Hematopoietic multipotent progenitor cell treated with erythropoietin and hydrocortisone succinate and interleukin-3 and kit ligand, for 6 days (in vitro differentiated cells): ENCODE results near the gene ASIC3.
"Not testable (repeated sequence)": the region's sequence is repeated elsewhere in the genome, so short reads cannot be mapped to it uniquely, and the experiment has no call there.

Experiments
- DNase-seq: peaks from one replicate; pipeline ENCODE4 v3.0.0-alpha.2; 2015

Gene ASIC3

DNA sequence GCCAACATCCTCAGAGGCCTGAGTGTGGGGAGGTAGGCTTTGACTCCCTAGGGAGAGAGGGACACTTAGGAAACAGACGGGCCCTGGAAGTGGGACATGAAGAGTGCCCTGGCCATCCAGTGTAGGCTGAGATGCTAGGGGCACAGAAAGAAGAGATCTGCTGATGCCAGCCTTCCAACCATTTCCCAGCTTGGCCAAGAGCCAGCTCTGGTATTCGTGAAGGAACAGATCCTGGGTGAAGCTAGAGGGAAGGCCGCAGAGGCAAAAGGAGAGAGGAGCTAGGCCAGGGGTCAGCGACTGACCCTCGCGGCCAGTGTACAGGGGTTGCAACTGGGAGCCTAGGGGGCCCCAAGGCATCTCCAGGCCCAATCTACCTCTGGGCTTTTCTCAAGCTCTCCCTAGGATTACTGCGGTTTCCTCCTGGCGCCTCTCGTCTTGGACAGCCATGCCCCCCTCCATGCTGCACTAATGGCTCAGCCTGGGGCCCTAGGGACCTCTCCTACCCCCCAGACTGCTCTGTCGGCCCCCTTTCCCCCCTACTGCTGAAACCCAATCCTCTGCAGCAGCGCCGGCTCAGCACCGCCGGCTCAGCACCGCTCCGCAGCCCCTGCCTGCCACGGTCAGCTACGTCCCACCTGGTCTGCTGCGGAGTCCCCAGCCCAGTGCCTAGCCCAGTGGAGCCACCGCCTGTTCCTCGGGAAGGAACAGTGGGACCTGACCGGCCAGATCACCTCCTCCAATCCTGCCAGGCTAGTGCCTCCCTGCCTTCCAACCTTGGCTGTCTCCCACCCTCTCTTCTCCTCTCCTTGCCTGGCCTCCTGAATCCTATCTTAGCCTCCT, at the start of gene ASIC3:
TSS of gene ASIC3 (plus strand) at position 556 of the 840 bp plus-strand sequence. CDS start 355 bp downstream, outside the sequence.
- DNase-seq: no peak

DNA sequence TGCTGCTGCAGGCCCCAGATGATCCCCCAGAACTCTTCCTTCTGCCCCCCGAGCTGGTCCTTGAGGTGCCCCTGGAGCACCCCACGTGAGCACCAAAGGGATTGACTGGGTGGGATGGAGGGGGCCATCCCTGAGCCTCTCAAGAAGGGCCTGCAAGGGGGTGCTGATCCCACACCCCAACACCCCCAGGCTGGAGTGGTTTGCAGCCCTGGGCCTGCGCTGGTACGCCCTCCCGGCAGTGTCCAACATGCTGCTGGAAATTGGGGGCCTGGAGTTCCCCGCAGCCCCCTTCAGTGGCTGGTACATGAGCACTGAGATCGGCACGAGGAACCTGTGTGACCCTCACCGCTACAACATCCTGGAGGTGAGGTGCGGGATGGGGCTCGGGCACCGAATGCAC, 49.3 kb upstream of the ASIC3 start:
- no peak for DNase-seq

DNA sequence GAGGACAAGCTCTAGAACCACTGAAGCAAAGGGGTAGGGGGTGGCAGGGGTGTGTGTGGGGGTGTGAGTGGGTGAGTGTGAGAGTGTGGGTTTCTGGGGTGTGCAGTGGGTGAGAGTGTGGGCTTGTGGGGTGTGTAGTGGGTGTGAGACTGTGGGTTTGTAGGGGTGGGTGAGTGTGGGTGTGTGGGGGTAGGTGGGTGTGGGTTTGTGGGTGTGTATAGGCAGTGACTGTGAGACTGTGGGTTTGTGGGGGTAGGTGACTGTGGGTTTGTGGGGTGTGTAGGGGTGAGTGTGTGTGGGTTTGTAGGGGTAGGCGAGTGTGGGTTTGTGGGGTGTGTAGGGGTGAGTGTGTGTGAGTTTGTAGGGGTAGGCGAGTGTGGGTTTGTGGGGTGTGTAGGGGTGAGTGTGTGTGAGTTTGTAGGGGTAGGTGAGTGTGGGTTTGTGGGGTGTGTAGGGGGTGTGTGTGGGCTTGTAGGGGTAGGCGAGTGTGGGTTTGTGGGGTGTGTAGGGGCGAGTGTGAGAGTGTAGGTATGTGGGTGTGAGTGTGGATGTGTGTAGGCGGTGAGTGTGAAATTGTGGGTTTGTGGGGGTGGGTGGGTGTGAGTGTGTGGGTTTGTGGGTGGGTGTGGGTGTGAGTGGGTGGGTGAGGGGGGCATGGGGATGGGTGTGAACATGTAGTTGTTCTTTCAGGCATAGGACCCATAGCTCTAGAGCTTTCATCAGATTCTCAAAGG, 48.7 kb upstream of the ASIC3 start:
- DNase-seq: no peak

DNA sequence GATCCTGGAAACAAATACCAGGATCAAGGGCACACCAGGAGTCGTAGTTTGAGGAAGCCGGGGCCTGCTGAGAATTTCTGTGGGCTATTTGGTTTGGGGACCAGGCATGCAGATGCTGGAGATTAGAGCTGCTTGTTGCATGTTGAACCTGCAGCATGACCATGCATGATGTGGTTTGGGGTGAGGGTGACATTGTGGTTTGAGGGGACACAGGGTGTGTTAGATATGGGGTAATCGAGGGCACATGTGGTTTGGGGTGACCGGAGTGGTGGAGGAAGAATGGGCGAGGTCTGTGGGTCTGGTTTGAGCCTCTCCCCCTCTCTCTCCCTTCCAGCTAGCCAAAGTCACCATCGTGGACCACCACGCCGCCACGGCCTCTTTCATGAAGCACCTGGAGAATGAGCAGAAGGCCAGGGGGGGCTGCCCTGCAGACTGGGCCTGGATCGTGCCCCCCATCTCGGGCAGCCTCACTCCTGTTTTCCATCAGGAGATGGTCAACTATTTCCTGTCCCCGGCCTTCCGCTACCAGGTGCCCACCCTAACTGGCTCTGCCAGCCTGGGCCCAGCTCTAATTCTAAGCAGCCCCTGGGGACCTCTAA, 47.3 kb upstream of the ASIC3 start:
- DNase-seq: peak; percentile 81

DNA sequence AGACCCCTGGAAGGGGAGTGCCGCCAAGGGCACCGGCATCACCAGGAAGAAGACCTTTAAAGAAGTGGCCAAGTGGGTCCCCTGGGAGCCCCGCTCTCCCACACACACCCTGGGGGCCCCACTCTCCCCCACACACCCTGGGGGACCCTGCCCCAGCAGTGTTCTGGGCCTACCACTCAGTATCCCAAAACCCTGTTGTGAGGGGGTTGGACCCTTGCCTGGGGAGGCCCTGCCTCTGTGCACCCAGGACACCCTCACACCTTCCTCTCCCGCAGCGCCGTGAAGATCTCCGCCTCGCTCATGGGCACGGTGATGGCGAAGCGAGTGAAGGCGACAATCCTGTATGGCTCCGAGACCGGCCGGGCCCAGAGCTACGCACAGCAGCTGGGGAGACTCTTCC, 46.8 kb upstream of the ASIC3 start:
- DNase-seq: no peak

DNA sequence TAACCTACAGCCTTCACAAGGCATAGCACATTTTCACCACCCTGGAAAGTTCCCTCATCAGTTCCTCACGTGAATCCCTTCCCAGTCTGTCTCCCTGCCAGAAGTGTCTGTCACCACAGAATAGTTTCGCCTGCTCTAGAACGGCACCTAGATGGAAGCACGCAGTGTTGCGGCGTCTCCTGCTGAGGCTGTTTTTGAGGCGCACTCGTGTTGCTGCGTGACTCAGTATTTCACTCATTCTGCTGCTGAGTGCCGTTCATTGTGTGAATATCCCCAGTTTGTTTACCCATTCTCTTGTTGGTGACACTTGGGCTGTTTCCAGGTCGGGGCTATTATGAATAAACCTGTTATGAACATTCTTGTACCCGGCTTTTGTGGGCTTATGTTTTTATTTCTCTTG, 44.8 kb upstream of the ASIC3 start:
- no peak for DNase-seq

DNA sequence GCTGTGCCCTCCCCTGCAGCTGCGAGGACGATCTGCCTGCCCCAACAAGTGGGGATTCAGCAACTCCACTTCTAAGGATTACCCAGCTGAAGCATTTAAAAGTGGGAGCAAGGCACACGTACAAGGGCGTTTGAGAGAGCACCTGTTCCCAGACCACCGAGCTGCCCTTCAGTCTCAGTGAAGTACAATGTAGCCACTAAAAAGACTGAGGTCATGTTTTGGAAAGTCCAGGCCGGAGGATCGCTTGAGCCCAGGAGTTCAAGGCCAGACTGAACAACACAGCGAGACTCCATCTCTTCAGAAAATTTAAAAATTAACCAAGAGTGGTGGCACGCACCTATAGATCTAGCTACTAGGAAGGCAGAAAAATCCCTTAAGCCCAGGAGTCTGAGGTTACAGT, 42.8 kb upstream of the ASIC3 start:
- DNase-seq: no peak

DNA sequence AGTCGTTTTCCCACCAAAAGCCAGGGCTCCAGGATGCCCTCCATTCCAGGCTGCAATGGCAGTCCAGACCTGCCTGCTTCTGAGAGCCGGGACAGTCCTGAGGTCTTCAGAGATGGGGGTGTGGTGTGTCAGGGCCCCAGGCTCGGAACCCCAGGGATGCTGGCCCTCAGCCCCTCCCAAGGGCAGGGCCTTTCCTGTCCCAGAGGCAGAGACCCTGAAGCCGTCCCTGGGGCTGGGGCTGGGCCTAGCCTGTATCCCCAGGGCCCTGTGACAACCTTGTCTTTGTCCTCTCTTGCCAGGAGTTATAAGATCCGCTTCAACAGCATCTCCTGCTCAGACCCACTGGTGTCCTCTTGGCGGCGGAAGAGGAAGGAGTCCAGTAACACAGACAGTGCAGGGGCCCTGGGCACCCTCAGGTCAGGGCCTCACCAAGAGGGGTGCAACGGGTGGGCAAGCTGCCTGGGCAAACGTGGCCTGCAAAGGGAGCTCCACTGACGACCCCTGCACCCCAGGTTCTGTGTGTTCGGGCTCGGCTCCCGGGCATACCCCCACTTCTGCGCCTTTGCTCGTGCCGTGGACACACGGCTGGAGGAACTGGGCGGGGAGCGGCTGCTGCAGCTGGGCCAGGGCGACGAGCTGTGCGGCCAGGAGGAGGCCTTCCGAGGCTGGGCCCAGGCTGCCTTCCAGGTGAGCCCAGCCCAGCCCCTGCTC, 41.6 kb upstream of the ASIC3 start:
- no peak for DNase-seq

DNA sequence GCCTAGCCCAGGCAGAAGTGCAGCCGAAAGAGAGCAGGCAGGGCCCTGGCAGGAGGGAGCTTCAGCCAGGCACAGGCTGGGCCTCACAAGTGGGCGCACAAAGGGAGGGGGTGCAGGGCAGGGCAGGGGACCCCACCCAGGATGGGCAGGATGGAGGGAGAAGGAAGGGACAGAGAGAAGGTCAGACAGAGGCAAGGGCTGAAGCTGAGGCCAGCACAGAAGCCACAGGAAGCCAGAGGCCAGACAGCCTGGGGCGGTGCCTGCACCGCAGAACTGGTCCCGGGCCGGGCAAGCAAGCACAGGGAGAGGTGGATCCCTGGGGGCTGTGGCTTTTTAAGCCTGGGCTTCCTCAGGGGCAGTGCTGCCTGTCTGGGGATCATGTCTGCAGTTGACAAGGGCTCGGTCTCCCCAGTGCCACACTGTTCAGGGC, 40.8 kb upstream of the ASIC3 start:
- DNase-seq: no peak

DNA sequence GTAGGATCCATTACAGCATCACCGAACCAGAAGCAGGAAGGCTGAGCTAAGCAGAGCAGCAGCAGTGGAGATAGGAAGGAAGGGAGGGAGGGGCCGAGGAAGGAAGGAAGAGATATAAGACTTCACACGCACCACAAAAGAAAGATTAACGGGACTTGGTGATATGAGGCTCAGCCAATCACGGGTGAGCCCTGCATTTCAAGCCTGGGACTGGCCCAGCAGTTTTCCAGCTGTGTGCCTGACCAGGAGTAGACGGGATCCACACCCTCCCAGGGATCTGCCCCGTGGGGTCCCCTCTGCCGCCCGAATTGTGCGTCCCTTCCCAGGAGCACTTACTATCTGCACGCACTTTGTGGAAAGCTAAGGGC, 40.2 kb upstream of the ASIC3 start:
- DNase-seq: peak; percentile 90

DNA sequence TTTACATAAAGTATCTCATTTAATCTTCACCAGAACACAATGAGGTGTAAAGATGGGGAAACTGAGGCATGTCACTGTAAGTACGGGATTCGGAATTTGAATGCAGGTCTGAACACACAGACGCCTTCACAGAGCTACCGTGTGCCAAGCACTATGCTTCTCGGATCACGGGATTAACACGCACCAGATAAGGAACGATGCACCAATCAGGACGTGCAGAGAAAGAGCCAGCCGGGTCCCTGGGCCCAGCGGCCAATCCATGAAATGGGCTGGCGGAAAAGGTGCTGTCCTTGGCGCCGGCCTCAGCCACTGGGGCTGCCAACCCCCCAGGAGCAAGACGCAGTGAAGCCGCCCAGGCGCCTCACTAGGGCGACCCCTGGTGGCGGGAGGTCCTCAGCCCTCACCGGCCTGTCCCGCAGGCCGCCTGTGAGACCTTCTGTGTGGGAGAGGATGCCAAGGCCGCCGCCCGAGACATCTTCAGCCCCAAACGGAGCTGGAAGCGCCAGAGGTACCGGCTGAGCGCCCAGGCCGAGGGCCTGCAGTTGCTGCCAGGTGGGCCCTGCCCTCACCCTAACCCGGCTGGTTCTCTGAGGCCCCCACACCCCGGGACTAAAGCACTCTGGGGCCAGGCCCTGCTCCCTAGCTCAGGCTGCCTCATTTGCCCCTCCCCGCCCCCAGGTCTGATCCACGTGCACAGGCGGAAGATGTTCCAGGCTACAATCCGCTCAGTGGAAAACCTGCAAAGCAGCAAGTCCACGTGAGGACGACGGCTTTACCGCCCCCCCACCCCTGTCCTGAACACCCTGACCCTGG, 39.6 kb upstream of the ASIC3 start:
- peak; percentile 83 for DNase-seq

DNA sequence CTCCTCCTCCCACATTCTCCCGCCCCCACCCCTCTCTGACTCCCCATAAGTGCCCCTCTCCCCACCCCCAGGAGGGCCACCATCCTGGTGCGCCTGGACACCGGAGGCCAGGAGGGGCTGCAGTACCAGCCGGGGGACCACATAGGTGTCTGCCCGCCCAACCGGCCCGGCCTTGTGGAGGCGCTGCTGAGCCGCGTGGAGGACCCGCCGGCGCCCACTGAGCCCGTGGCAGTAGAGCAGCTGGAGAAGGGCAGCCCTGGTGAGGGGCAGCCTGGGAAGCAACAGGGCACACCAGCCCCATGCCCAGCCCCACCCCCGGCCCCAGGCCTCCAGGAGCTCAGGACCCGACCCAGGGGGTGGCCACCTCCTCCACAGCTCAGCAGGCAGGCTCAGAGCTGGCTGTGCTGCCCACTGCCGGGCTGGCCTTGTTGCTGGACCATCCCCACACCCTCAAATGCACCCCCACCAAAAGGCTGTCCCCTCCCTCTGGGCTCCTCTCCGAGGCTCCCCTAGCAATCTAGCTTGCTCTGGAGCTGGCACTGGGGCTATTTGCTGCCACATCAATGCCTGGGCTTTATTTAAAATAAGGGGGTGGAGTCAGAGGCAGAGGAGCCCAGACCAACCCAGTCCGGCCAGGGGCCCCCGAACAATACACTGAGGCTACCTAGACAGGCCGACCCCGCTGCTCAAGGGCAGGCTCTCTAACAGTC, 38.8 kb upstream of the ASIC3 start:
- no peak for DNase-seq

DNA sequence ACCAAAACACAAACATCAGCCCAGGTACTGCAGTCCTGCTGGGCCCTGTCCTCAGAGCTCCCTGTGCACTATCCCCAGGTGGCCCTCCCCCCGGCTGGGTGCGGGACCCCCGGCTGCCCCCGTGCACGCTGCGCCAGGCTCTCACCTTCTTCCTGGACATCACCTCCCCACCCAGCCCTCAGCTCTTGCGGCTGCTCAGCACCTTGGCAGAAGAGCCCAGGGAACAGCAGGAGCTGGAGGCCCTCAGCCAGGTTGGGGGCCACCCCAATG, 38.4 kb upstream of the ASIC3 start:
- DNase-seq: no peak

DNA sequence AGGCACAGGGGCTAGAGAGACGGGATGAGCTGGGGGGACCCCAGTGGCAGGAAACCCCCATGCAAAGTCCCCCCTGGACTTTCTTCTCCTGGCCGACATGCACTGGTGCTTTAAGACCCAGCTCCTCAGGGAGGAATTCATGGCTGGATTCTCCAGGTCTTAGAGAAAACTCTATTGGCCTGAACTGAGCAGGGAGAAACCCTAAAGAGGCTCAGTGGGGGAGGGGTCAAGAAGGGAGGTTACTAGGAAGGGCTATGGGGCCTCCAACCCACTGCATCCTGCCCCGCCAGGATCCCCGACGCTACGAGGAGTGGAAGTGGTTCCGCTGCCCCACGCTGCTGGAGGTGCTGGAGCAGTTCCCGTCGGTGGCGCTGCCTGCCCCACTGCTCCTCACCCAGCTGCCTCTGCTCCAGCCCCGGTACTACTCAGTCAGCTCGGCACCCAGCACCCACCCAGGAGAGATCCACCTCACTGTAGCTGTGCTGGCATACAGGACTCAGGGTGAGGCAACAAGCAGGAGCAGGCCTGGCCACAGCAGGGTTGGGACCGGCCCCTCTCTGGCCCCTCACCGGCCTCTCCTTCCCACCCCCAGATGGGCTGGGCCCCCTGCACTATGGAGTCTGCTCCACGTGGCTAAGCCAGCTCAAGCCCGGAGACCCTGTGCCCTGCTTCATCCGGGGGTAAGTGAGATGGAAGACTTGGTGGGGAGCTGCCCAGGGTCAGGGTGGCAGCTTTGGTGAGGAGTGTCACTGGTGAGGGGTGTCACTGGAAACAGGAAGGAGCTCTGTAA, 37.8 kb upstream of the ASIC3 start:
- DNase-seq: peak; percentile 53

DNA sequence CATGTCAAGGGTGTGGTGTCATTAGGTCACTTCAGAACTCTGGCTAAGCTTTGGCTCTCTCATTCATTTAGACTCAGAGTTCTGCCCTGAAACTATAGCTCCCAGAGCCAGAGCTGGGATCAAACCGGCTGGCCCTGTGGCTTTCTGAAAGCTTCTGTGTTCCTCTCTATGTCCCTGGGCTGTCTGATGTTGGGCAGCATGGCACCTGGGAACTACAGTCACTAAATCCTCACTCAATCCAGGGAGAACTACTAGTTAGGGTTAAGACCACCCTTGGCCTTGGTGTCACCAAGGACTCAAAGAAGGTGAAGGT, 37.3 kb upstream of the ASIC3 start:
- peak; percentile 49 for DNase-seq

DNA sequence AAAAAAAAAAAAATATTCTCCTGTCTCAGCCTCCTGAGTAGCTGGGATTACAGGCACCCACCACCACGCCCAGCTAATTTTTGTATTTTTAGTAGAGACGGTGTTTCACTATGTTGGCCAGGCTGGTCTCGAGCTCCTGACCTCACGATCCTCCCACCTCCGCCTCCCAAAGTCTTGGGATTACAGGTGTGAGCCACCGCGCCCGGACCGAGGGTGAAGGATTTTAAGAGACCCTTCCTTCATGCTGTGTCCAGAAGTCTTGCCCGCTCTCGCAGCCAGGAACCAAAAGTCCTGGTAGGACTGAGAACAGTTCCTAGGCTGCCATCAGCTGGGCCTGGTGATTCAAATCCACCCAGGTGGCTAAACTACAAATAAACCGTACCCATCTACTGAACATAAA, 36.7 kb upstream of the ASIC3 start:
- not testable (repeated sequence) for DNase-seq

DNA sequence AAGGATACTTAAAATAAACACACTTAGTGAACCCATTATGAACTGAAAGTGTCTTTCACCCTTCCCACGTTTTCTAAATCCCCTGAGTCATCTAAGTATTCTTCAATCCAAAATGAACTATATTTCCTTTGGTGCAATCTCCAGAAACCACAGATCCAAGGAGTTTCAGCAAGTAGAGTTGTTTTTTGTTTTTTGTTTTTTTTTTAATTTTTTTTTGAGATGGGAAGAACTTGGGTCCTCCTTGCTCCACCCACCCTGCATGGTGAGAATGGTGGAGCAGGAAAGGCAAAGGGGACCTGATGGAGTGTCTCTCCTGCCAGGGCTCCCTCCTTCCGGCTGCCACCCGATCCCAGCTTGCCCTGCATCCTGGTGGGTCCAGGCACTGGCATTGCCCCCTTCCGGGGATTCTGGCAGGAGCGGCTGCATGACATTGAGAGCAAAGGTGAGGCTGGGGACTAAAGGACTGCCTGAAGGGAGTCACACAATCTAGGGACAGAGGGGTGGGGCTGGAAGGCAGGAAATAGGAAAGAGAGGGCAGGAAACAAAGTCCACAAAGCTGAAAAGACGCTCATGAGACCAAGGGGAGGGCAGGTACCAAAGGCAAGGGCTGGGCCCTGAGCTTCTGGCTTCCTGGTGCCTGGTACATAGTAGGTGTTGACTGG, 36.2 kb upstream of the ASIC3 start:
- DNase-seq: no peak

DNA sequence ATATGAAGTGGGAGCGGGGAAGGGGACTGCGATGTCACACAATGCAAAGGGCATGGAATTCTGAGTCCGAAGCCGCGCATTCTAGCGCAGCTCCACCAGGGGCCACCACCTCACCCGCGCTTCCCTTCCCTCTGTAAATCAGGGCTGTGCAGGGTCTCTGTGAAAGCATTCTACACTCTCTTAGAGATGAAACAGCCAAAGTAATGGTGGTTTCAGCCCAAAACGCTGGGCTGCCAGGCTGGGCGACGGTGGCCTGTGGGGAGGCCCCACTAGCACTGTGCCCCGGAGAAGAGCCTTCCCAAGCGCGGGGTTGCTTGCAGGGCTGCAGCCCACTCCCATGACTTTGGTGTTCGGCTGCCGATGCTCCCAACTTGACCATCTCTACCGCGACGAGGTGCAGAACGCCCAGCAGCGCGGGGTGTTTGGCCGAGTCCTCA, 35.4 kb upstream of the ASIC3 start:
- peak; percentile 80 for DNase-seq

DNA sequence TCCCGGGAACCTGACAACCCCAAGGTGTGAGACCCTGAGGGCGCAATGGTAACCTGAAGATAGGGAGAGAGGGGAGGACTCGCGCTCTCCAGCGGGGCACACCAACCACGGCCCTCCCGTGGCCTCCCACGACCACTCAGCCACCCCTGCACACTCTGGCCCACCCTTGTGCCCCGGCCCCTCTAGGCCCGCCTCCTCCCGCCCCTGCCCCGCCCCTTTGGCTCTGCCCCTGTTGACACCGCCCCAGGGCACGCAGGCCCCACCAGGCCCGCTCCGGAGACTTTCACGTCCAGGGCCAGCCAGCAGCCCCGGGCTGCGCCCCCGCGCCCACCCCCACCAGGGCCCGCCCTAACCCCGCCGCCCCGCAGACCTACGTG, 35.0 kb upstream of the ASIC3 start:
- DNase-seq: no peak

DNA sequence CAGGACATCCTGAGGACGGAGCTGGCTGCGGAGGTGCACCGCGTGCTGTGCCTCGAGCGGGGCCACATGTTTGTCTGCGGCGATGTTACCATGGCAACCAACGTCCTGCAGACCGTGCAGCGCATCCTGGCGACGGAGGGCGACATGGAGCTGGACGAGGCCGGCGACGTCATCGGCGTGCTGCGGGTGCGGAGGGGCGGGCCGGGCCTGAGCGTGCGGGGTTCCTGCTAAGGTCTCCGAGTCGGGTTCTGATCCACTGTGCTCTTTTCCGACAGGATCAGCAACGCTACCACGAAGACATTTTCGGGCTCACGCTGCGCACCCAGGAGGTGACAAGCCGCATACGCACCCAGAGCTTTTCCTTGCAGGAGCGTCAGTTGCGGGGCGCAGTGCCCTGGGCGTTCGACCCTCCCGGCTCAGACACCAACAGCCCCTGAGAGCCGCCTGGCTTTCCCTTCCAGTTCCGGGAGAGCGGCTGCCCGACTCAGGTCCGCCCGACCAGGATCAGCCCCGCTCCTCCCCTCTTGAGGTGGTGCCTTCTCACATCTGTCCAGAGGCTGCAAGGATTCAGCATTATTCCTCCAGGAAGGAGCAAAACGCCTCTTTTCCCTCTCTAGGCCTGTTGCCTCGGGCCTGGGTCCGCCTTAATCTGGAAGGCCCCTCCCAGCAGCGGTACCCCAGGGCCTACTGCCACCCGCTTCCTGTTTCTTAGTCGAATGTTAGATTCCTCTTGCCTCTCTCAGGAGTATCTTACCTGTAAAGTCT, 34.4 kb upstream of the ASIC3 start:
- peak; percentile 92 for DNase-seq
